NOMO-1 treated with DMSO at 0.1 percent for 48 hours (cell line): Measurements from ENCODE around the gene DEPP1.

Experiments used
- DNase-seq: peaks from one replicate; lab custom pipeline; 2025; ENCODE audit not compliant: unreplicated experiment; lab: John Stamatoyannopoulos, UW

DEPP1 gene

GRCh38 chr10:44968091-44968490 lies 10.5 kb downstream of the DEPP1 start:
- peak; percentile 99 for DNase-seq

GRCh38 chr10:44967616-44968015 lies 11.0 kb downstream of the DEPP1 start:
- DNase-seq, result no peak

DNA sequence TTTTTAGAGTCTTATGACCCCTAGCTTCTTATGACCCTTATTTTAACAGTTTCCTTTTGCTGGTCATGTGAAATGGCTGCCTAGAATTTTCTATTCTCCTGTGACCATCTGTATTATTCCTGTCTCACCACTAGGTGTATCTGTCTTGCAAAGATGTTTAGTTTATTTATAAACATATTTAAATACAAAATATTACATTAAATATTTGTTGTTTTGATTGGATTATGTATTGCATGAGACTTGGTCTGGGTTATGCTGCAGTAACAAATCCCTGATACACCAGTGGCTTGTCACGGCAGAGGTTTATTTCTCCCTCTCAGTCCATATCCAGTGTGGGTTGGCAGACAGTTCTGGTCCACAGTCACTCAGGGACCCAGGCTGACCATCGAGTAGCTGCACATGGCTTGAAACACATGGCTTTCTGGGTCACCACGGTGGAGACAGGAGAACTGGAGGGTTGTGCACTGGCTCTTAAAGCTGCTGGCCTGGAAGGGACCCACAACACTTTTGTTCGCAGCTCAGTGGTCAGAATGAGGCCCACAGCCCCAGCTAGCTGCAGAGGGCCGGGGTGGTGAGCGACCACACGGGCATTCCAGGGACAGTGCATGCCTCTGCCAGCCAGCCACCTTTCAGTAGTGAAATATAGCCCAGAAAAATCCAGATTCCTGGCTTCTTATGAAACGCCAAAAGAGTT lies 11.6 kb downstream of the DEPP1 start:
- DNase-seq, result no peak

GRCh38 chr10:44966129-44966815 lies 12.3 kb downstream of the DEPP1 start:
- DNase-seq, result no peak

GRCh38 chr10:44965651-44966097 lies 12.9 kb downstream of the DEPP1 start:
- DNase-seq, result no peak

- no peak for DNase-seq
Observed at GRCh38 chr10:44965104-44965503, 13.5 kb downstream of the DEPP1 start.

DNA sequence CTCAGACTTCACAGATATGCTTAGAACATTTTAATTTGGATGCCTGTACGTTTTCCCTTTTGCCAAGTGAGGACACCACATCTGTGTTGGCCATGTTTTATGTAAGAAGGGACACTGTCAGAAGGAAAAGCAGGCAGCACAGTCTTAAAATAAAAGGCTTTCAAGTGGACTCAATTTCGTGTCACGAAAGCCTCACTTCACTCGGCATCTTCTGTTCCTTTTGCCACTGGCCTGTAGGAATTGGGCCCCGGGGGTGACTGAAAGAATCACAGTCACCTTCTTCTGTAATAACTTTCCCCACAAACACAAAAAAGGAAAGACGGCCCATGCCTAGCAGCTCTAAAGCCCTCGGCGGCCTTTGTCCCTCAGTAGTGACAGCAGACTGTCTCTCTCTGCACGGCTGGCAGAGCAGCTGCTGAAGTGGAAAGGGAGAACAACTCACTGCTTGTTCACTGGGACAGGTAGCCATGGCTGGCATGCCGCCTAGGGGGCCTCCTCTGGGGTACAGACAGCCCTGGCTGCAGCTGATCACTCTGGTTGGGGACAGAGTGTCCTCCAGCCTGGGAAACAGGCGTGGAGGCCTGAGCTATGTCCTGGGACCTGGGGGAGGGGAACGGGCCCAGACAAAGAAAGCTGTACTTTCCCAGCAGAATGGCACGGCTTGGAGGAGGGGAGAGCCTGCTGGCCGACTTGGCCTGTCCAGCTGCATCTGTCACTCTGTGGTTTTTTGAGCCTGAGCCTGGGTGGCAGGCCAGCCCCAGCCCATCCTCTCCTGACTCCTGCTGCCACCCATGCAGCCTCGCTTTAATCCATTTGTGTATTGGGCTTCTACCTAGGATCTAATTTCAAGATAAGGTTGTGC lies 14.6 kb downstream of the DEPP1 start:
- no peak for DNase-seq

GRCh38 chr10:44962870-44963738 lies 15.5 kb downstream of the DEPP1 start:
- DNase-seq, result no peak

GRCh38 chr10:44961931-44962750 lies 16.5 kb downstream of the DEPP1 start:
- DNase-seq, result no peak

- no peak for DNase-seq
Observed at GRCh38 chr10:44961230-44961571, 17.4 kb downstream of the DEPP1 start.

DNA sequence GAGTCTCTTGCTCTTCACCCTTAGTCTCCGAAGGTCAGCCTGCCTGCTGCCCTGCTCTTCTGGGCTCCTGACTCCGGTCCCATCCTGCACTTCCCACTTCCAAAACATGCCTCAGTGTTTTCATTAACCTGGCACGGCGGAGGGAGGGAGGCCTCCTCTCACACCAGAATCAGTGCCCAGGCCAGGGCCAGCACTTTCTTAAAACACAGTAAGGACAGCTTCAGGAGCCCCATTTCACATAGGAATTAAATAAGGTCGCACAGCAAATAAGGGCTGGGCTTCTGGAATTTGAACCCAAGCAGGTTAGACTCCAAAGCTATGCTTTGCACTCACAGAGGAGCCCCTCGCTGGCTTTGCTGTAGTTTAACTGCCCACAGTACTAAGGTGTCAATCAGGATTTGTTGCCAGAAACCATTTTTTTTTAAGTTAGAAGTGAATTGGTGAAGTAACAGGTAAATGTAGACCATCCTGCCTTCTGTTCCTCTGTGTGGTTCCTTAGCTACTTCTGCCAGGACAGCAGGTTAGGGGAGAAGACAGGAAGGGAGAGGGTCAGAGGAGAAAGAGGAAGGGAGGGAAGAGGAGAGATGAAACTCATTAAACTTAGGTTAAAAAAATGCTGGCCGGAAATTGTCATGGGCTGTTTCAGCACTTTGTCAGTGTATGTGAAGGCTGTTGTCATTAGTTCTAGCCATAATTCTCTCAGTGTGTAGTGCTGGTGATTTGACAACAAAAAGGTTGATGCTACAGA lies 18.0 kb downstream of the DEPP1 start:
- DNase-seq, result peak; percentile 42

GRCh38 chr10:44960088-44960460 lies 18.5 kb downstream of the DEPP1 start:
- DNase-seq, result no peak

- DNase-seq, result peak; percentile 82
Observed at GRCh38 chr10:44959247-44960087, 19.1 kb downstream of the DEPP1 start, which contains the start of gene RASSF4. TSS of gene RASSF4 (plus strand) at chr10:44959802. CDS start at chr10:44970203, 10,401 bp downstream.

- no peak for DNase-seq
Observed at GRCh38 chr10:44958898-44959246, 19.7 kb downstream of the DEPP1 start.

DNA sequence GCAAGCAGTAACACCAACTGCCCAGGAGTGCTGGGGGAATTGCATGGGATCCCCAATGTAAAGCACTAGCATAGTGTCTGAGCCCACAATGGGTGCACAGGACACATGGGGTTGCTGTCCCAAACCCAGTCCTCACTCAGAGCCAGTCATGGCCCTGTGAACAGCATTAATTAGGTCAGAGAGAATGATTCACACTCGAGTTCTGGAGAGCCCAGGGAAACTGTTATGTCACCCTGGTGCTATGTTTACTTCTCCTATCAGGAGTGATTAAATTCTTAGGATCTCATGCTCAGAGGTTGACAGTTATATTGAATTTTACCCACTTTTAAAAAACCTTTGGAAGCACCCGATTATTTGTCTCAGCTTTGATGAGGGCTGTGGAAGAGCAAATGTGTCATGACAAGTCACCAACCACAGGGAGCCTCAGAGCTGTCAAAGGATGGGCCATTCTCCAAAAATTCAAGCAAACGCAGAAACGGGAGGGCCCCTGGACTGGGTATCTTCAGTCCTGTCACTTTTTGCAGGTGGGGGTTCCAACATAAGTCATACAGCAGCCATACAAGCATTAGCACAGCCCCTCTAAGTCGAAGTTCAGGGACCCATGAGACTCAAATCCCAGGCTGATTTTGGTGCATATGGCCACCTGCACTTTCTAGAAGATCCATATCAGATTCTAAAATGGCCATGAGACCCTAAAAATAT lies 20.3 kb downstream of the DEPP1 start:
- no peak for DNase-seq

DNA sequence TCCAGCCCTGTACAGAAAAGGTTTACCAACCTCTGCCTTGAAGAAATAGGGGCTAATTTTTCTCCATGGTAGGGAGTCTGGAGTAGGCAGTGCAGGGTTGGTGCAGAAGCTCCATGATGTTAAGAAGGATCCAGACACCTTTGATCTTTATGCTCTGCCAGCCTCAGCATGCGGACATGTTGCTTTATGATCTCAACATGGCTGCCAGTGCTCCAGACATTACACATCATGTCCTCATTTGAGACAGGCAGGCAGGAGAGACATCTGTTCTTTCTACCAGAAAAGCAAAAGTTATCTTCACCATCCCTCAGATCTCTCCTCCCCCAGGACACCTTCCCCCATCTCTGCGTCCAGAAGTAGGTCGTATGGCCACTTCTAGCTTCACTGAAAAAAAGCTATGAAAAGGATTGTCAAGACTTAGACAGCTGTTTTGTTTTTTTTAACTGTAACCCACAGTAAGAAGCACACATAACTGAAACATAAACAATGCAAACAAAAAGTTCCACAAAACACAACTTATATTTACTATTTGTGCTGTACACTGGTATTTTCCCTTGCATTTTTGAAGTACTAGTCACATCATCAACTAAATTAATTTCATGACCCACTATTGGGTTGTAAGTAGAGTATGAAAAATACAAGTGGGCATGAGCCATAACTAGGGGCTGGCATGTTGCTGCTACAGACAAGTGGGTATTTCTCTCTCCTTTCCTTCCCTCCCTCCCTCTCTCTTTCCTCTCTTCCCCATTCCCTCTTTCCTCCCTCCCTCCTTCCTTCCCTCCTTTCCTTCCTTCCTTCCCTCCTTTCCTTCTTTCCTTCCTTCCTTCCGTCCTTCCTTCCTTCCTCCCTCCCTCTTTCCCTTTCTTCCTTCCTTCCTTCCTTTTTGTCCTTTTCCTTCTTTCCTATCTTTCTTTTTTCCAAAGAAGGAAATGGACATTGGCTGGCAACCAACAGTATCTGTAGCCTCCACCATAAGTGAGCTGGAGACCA lies 21.6 kb downstream of the DEPP1 start:
- no peak for DNase-seq

DNA sequence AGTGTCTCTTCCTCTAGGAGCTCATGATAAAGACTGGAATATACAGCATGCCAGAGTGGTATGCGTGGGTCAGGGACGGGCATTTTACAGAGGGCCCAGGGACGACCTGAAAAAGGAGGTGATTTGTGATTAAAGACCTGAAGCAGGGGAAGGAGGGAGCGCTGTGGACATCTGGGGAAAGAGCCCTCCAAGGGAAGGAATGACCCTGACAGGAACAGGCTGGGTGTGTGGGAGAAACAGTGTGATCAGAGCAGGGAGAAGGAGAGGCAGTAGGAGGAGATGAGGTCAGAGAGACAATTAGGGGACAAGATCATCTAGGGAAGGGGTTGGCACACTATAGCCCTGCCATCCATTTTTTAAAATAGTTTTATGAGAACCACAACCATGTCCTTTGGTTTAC lies 22.4 kb downstream of the DEPP1 start:
- no peak for DNase-seq
